Left lobe of liver (tissue), 2 donors: Measurements from ENCODE around the gene SLC22A9. TPM values are rescaled to one million over a fixed set of nuclear protein-coding genes. Genes with fewer than 3 reads are reported as not detected.

ENCODE experiments used
- ATAC-seq: fragments of 200-7000 bp; cut with Tn5 transposase; one replicate; pipeline ENCODE4 v1.9.1; 2020; ENCODE audit warnings: mild to moderate bottlenecking, moderate library complexity
- DNase-seq: peaks from one replicate; pipeline ENCODE4 v3.0.0-alpha.2; 2020; ENCODE audit warnings: low spot score
- total RNA-seq: library from RNA; stranded (reverse); gene quantifications from one replicate; pipeline ENCODE4 v1.2.1, GENCODE V29; 2021
- donor health status: DM: no; HTN: no; CAD: no; lungs with moderate emphysema.
- donor health status: DM: no; HTN: yes; CAD: no.

SLC22A9 gene
- total RNA-seq, 1 donor from 2014 or later: 16.4 TPM

GRCh38 chr11:63443714-63444113 lies 74.1 kb downstream of the SLC22A9 start:
- ATAC-seq: no peak
- DNase-seq: no peak

GRCh38 chr11:63444160-63444559 lies 74.6 kb downstream of the SLC22A9 start:
- DNase-seq: no peak
- no peak for ATAC-seq

DNA sequence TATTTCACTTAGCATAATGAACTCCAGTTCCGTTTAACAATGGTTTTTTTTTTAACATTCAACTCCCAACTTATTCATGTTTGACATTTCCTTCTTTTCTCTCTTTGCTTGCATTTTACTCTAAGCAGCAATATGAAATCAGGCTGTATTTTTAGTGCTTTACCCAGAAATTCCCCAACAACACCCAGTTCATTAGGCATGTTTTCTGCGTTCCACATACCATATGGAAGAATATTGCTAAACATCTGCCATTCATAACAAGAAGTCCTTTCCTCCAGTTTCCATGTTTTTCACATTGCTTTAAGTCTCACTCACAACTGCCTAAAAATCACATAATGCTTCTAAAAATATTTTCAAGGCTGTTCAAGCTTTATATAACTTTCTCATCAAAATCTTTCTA lies 75.5 kb downstream of the SLC22A9 start:
- no peak for ATAC-seq
- DNase-seq: no peak

DNA sequence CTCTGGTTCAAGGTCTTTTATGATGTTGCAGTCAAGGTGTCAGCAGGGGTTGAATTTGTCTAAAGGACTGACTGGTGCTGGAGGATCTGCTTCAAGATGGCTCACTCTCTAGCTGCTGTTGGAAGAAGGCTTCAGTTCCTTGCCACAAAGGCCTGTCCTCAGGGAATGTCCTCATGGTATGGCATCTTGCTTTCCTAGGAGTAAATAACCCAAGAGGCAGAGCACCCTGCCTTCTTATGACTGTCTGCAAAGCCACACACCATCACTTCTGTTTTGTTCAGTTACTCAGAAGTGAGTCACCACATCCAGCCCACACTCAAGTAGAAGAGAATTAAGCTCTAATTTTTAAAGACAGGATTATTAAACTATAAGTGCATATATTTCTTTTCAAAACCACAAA lies 76.1 kb downstream of the SLC22A9 start:
- ATAC-seq (no peak), DNase-seq (no peak)

DNA sequence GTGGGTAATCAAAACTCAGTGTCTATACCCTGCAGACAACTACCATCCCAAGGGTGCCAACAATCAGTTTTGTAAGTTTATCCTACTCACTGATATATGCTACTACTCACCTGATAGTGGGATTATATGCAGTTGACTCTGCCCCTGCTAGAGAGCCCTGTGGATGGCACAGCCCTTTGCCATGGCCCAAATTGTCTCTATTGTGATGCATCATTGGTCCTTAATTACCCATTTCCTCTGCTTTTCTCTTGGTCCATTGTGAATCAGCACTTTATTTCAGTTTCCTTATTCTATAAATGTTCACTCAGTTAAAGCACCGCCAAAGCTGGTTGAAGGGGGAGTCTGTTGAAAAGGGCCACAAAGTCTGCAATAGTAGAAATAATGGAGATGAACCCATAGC lies 79.1 kb downstream of the SLC22A9 start:
- DNase-seq: no peak
- no peak for ATAC-seq

GRCh38 chr11:63459586-63459985 lies 90.0 kb downstream of the SLC22A9 start:
- no peak for ATAC-seq
- DNase-seq: no peak

Other genes with a start within 250 kb of the SLC22A9 start
- gene SLC22A24, start 225.6 kb upstream of the SLC22A9 start, total RNA-seq: 0.18 TPM
- gene SLC22A25, start 126.2 kb upstream of the SLC22A9 start, total RNA-seq: 33.5 TPM
- gene PLAAT5, start 121.4 kb downstream of the SLC22A9 start, total RNA-seq: not detected
- not detected for gene LGALS12, start 136.3 kb downstream of the SLC22A9 start, total RNA-seq
- gene PLAAT4, start 167.0 kb downstream of the SLC22A9 start, total RNA-seq: 47.6 TPM
- 1.2 TPM for gene PLAAT2, start 193.6 kb downstream of the SLC22A9 start, total RNA-seq
- 74.6 TPM for gene PLAAT3, start 244.6 kb downstream of the SLC22A9 start, total RNA-seq